GM12801 (cell line): ENCODE measurements around the gene SYNGAP1.

Source experiments
- TF ChIP-seq, protein P1 (sequence below): IDR thresholded peaks from one replicate; pipeline ENCODE4 v1.5.1; 2011; ENCODE audit warnings: control low read depth; ENCODE audit not compliant: insufficient read length; ENCODE audit errors: extremely low read depth

Gene SYNGAP1

DNA sequence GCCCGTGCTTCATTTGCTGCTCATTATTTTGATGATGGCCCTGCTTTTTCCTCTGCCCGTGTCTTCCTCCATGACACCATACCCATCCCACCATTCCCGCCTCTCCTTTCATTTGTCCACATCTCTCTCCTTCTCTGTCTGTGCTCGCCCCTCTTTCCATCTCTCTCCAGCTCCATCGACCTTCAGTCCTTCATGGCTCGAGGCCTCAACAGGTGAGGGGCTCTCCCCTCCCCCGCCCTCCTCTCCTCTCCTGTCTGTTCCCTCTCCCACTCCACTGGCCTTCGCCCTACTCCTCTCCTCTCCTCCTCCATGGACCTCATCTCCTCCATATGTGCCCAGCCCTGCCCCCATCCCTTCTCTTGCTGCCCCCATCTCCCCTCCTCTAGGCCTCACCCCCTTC is 22.4 kb downstream of the SYNGAP1 start:
- TF ChIP-seq, protein P1, sequence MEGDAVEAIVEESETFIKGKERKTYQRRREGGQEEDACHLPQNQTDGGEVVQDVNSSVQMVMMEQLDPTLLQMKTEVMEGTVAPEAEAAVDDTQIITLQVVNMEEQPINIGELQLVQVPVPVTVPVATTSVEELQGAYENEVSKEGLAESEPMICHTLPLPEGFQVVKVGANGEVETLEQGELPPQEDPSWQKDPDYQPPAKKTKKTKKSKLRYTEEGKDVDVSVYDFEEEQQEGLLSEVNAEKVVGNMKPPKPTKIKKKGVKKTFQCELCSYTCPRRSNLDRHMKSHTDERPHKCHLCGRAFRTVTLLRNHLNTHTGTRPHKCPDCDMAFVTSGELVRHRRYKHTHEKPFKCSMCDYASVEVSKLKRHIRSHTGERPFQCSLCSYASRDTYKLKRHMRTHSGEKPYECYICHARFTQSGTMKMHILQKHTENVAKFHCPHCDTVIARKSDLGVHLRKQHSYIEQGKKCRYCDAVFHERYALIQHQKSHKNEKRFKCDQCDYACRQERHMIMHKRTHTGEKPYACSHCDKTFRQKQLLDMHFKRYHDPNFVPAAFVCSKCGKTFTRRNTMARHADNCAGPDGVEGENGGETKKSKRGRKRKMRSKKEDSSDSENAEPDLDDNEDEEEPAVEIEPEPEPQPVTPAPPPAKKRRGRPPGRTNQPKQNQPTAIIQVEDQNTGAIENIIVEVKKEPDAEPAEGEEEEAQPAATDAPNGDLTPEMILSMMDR, result no peak

DNA sequence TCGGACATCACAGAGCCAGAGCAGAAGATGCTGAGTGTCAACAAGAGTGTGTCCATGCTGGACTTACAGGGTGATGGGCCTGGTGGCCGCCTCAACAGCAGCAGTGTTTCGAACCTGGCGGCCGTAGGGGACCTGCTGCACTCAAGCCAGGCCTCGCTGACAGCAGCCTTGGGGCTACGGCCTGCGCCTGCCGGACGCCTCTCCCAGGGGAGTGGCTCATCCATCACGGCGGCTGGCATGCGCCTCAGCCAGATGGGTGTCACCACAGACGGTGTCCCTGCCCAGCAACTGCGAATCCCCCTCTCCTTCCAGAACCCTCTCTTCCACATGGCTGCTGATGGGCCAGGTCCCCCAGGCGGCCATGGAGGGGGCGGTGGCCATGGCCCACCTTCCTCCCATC is 23.2 kb downstream of the SYNGAP1 start:
- TF ChIP-seq, protein P1, result no peak

DNA sequence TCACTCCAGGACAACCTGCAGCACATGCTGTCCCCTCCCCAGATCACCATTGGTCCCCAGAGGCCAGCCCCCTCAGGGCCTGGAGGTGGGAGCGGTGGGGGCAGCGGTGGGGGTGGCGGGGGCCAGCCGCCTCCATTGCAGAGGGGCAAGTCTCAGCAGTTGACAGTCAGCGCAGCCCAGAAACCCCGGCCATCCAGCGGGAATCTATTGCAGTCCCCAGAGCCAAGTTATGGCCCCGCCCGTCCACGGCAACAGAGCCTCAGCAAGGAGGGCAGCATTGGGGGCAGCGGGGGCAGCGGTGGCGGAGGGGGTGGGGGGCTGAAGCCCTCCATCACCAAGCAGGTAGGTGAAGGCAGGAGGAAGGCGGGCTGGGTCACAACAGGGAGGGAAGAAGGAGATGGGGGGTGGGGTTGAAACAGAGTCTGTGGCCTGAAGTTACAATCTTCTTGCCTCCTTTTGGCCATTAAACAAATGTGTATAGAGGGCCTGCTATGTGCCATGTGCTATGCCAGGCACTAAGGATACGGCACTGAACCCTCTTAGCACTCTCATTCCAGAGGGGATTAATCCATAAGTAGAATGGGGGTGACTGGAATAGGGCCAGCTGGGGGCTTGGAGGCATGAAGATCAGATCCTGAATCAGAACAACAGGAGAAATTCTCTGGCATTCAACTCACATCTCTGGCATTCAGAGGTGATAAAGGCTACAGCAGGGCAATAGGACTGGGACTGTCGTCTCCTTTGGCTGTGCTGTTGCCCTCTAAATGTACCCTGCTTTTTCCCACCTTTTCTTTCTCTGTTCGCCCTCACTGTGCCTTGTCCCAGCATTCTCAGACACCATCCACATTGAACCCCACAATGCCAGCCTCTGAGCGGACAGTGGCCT is 24.0 kb downstream of the SYNGAP1 start:
- TF ChIP-seq, protein P1, result no peak

DNA sequence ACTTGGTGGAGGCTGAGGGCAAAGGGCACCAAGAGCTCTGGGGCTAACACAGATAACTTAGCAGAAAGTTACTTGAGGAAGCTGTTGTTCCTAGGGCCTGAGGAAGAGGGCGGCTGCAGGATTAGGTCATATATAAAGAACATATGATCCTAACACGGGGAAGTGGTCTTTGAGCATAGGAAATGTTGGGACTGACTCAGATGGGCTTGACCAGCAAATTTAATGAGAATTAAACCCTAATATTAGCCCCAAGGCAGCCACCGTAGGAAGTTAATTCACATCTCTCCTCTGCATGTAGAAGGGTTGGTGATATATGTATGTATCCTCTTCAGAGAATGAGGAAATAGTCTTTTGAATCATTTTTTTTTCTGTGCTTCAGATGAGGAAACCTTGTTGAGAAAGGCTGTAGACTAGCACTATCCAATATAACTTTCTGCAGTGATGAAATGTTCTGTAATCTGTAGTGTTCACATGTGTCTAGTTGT is 25.3 kb downstream of the SYNGAP1 start:
- TF ChIP-seq, protein P1, result no peak

DNA sequence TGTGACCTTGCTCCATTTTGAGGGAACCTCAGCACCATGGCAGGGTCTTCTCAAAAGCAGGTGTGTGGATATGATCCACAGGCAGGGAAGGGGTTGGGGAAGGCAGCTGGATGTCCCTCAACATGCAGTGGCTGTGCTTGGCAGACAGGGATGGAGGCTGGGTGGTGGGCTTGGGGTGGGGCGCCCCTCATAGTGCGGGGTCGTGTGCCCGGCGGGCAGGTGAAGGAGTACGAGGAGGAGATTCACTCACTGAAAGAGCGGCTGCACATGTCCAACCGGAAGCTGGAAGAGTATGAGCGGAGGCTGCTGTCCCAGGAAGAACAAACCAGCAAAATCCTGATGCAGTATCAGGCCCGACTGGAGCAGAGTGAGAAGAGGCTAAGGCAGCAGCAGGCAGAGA is 26.5 kb downstream of the SYNGAP1 start:
- TF ChIP-seq, protein P1, result no peak

DNA sequence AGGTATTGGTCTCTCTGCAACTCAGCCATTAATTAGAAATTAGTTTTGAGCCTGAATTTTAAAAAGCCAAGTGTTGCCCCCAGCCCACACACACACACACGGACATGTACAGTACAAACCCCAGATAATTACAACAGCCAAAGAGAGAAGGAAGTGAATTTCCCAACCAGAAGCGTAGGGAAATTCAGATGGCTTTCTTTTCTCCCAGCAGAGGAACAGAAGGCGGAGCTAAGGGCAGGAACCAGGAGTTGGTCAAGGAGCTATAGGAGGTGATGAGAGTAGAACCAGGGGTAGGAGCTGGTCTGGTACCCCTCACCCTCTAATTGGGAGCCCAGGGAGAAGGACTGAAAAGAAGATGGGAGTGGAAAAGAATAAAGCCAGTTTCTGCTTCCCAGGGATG is 30.6 kb downstream of the SYNGAP1 start:
- TF ChIP-seq, protein P1, result no peak

DNA sequence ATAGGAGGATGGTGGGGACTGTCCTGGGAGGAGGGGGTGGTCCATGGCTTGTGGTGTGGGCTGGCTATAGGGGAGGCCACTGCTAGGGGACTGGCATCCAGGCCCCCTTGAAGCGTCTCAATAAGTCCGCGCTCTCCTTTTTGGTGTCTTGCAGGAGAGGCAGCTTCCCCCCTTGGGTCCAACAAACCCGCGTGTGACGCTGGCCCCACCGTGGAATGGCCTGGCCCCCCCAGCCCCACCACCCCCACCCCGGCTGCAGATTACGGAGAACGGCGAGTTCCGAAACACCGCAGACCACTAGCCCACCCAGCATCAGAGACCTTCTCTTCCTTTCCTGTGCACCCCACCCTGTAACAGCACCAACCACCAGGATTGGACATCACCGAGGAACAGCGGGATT is 31.7 kb downstream of the SYNGAP1 start:
- TF ChIP-seq, protein P1, result no peak
